ENCODE measurements around the gene TMEM52B.
A peak's percentile ranks its signal among the peaks of the same experiment; 100 is the strongest.
"Not testable (repeated sequence)": the region's sequence is repeated elsewhere in the genome, so short reads cannot be mapped to it uniquely, and the experiment has no call there.

Gene TMEM52B

GRCh38 chr12:10160617-10161385 is 18.0 kb upstream of the TMEM52B start:
- no peak for ATAC-seq
- Mint-ChIP-seq H3K9me3 (no peaks in the 10 kb centered on the region), H3K36me3 (no peaks in the 10 kb centered on the region), H3K4me3 (no peak overlapping the region), H3K27ac (no peak overlapping the region), H3K4me1 (no peaks in the 10 kb centered on the region)
- no peak for DNase-seq (ENCODE audit: low spot score in 2 of 2)

GRCh38 chr12:10163084-10163483 is 15.7 kb upstream of the TMEM52B start:
- no peaks in the 10 kb centered on the region for H3K9me3 Mint-ChIP-seq
- no peak for DNase-seq (ENCODE audit: low spot score in 2 of 2)
- no peaks in the 10 kb centered on the region for H3K36me3 Mint-ChIP-seq
- H3K4me1 Mint-ChIP-seq: no peaks in the 10 kb centered on the region
- H3K4me3 Mint-ChIP-seq: no peak overlapping the region
- no peak overlapping the region for H3K27ac Mint-ChIP-seq
- no peak for ATAC-seq

GRCh38 chr12:10165421-10165820 is 13.4 kb upstream of the TMEM52B start:
- Mint-ChIP-seq H3K9me3 (no peaks in the 10 kb centered on the region), H3K27ac (no peak overlapping the region), H3K4me3 (no peak overlapping the region), H3K36me3 (no peaks in the 10 kb centered on the region), H3K4me1 (no peaks in the 10 kb centered on the region)
- no peak for ATAC-seq
- no peak for DNase-seq (ENCODE audit: low spot score in 2 of 2)

GRCh38 chr12:10167599-10167998 is 11.2 kb upstream of the TMEM52B start:
- ATAC-seq (no peak), DNase-seq (ENCODE audit: low spot score in 2 of 2) (no peak)

DNA sequence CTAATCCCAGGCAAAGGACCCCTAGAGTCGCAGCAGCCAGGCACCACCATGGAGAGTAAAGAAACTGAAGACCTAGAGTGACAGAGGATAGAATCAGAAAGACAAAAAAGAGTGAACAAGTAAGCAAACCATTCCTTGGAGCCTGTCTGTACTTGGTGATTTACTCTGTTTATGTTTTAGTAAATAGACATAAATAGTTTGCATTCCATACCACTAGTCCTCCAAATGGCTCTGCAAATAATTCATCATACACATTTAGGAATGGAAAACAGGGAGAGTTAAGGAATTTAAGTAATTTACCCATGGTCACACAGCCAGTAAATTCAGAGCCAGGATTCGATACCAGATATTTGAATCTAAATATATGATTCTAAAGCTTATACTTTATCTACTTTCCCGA is 9.7 kb upstream of the TMEM52B start:
- Mint-ChIP-seq H3K4me3 (no peak overlapping the region), H3K9me3 (no peaks in the 10 kb centered on the region), H3K27ac (no peak overlapping the region), H3K4me1 (no peaks in the 10 kb centered on the region), H3K36me3 (no peaks in the 10 kb centered on the region)
- no peak for ATAC-seq
- DNase-seq (ENCODE audit: low spot score in 2 of 2): no peak

More at GRCh38 chr12:10167599-10167998, 11.2 kb upstream of the TMEM52B start:
- Mint-ChIP-seq H3K9me3 (no peaks in the 10 kb centered on the region), H3K4me3 (no peak overlapping the region), H3K36me3 (no peaks in the 10 kb centered on the region), H3K27ac (no peak overlapping the region), H3K4me1 (no peaks in the 10 kb centered on the region)

GRCh38 chr12:10170216-10170615 is 8.6 kb upstream of the TMEM52B start:
- Mint-ChIP-seq H3K4me3 (no peak overlapping the region), H3K27ac (no peak overlapping the region), H3K36me3 (no peaks in the 10 kb centered on the region), H3K4me1 (no peaks in the 10 kb centered on the region), H3K9me3 (no peaks in the 10 kb centered on the region)
- ATAC-seq (no peak), DNase-seq (ENCODE audit: low spot score in 2 of 2) (no peak)

DNA sequence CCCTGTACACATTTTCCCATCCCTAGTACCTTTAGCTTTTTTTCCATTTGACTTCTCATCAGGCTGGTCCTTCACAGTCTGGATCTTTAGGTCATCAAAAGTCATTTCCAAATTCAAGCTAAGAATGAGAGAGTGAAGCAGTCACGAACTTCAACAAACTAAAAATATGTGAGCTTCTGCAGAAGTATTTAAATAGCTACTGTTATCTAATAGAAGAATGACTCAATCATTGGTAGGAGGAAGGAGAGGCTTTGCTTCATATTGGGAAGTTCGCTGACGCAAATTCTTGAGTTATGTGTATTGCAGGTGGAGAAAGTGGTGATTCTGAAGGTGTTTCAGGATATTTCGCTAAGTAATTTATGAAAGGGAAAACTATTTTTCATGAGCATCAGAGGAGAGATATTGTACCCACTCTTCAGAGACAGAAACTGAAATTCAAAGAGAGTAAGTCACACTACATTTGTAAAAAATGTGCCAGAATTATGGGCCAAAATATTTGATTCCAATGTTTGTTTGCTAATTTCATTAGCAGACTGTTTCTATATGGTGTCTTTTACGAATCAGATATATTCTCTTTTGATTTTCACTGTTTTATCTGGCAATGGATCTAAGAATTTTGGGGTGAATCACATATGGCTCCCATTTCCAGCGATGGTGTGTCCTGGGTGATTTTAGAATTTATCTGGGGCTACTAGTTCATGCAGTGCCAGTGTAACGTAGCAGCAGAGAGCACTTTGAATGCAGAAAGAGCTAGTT is 6.7 kb upstream of the TMEM52B start, which contains the start of gene OLR1:
TSS of gene OLR1 (minus strand) at position 160 of the 756 bp plus-strand sequence. CDS start at position 105, 55 bp downstream.
- Mint-ChIP-seq H3K36me3 (no peaks in the 10 kb centered on the region), H3K27ac (no peak within 1 kb of the TSS), H3K4me3 (no peak within 1 kb of the TSS), H3K4me1 (no peaks in the 10 kb centered on the region), H3K9me3 (no peaks in the 10 kb centered on the region)
- DNase-seq (ENCODE audit: low spot score in 2 of 2): no peak
- no peak for ATAC-seq

DNA sequence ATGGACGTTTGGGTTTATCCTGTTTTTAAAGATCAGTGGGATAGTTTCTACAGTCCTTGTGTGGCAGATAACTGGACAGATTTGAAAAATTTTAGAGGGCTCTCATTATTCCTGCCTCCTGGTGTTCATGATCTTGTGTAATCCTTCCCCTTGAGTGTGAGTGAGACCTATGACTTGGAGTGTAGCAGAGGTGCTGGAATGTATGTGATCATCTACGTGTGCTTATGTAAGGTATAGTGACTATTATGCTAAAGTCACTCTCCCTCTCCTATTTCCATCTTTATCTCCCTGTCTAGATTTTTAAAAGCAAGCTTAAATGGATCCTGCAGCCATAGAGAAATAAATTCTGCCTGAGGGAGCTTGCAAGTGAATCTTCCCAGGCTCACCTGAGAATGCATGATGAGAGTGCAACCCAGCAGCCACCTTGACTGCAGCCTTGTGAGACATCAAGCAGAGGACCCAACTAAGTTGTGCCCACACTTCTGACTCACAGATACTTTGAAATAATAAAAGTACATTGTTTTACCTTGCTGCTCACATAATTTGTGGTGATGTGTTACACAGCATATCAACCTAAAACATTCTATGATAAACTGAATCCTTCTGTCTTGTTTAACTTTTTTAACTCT is 3.7 kb upstream of the TMEM52B start:
- Mint-ChIP-seq H3K27ac (no peak overlapping the region), H3K4me3 (no peak overlapping the region), H3K9me3 (no peaks in the 10 kb centered on the region), H3K4me1 (no peaks in the 10 kb centered on the region), H3K36me3 (no peaks in the 10 kb centered on the region)
- no peak for DNase-seq (ENCODE audit: low spot score in 2 of 2)
- no peak for ATAC-seq

DNA sequence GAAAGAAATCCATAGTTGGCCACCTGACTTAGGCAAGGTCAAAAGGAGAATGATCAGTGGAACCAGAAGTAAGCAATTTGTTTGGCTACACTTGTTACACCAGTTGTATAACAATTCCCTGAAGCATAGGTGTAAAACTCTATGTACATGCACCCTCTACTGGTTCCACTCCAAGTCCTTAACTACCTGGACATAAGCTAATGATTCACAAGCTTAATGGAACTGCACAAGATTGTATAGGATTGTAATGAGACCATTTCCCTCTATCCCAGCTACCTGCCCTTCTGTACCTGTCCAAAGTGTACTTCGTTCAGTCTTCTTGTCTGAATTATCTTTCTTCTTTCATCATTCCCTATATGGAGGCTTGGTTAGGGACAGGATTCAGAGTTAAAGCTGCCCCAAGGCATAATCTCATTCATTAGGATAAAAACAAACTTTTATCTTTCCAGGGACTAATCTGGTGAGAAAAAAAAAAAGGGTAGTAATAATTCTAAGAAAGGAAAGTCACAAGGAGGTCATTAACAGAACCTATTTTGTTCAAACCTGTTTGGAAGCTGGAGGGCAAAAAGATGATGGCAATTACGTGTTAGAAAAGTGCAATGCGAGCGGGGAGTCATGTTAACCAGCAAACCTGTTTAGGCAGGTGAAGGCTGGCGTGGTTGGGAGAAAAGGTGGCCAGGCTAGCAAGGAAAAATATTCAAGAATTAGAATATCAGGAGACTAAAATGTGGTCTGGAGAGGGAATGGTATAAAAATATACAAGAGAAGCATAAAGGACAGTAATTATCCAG is 2.8 kb upstream of the TMEM52B start:
- Mint-ChIP-seq H3K36me3 (no peaks in the 10 kb centered on the region), H3K9me3 (no peaks in the 10 kb centered on the region), H3K4me3 (no peak overlapping the region), H3K27ac (no peak overlapping the region), H3K4me1 (no peaks in the 10 kb centered on the region)
- no peak for ATAC-seq
- no peak for DNase-seq (ENCODE audit: low spot score in 2 of 2)

DNA sequence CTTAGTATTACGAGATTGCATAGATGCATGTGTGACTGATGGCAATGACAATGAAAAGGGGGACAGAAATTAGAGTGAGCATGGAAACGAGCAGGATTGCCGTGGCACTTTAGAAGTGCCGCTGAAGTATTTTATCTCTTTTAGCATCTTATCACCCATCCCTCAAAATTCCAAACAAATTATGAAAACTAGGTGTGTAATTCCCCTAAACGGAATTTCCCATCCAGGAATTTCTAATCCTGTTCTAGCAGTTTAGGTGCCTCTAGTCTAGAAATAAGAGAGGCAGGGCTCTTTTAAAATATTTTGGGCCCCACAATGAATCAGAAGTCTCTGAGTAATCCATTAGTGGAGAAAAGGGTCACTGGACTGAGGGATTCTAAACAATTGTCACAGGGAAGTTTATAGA is 947 bp downstream of the TMEM52B start:
- H3K27ac Mint-ChIP-seq: no peak overlapping the region
- no peaks in the 10 kb centered on the region for H3K9me3 Mint-ChIP-seq
- no peaks in the 10 kb centered on the region for H3K36me3 Mint-ChIP-seq
- no peak for ATAC-seq
- no peak overlapping the region for H3K4me3 Mint-ChIP-seq
- no peak for DNase-seq (ENCODE audit: low spot score in 2 of 2)
- peaks cover 4% of the 10 kb centered on the region for H3K4me1 Mint-ChIP-seq

DNA sequence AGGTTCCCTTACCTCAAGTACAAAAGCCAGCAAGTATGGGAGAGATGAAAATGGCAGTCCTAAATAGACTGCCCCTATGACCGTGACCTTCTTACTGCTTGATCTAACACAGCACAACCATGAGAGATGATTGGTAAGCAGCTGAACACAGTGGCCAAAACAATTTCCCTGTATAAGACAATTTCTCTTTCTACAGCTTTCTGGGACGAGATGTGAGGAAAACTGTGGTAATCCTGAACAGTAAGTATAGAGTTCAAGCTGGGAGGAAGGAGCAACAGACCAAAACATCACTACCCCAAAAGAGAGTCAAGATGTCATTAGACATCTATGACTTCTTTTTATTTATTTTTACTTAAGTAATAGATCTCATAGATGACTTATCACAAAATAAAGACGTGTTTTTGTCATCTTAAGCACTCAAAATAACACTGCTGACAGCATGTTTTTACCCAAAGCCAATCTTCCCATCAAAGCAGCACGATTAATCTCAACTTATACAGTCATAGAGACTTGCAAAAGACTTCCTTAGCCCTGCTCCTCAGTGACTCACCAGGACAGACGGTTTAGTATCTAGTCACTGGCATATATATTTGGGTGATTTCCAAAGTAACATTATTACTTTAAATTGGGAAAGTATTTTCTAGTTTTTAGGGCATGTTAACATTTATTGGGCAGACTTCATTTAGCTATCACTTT is 3.7 kb downstream of the TMEM52B start:
- DNase-seq (ENCODE audit: low spot score in 2 of 2) (no peak), ATAC-seq (peak; percentile 78)
- H3K36me3 Mint-ChIP-seq: no peaks in the 10 kb centered on the region
- H3K4me3 Mint-ChIP-seq: no peak overlapping the region
- peaks cover 4% of the 10 kb centered on the region for H3K4me1 Mint-ChIP-seq
- no peak overlapping the region for H3K27ac Mint-ChIP-seq
- H3K9me3 Mint-ChIP-seq: no peaks in the 10 kb centered on the region

GRCh38 chr12:10184261-10184843 is 5.5 kb downstream of the TMEM52B start:
- no peak overlapping the region for H3K4me3 Mint-ChIP-seq
- no peaks in the 10 kb centered on the region for H3K36me3 Mint-ChIP-seq
- no peak for DNase-seq (ENCODE audit: low spot score in 2 of 2)
- H3K4me1 Mint-ChIP-seq: peaks cover 4% of the 10 kb centered on the region
- no peak overlapping the region for H3K27ac Mint-ChIP-seq
- no peak for ATAC-seq
- H3K9me3 Mint-ChIP-seq: no peaks in the 10 kb centered on the region

- DNase-seq (ENCODE audit: low spot score in 2 of 2) (no peak), ATAC-seq (no peak)
- H3K4me3 Mint-ChIP-seq: no peak overlapping the region
- H3K36me3 Mint-ChIP-seq: no peaks in the 10 kb centered on the region
- H3K27ac Mint-ChIP-seq: no peak overlapping the region
- H3K9me3 Mint-ChIP-seq: no peaks in the 10 kb centered on the region
- peaks cover 11% of the 10 kb centered on the region for H3K4me1 Mint-ChIP-seq
These were observed 7.5 kb downstream of the TMEM52B start for GRCh38 chr12:10186299-10186698.

- ATAC-seq; DNase-seq (ENCODE audit: low spot score in 2 of 2); H3K27ac Mint-ChIP-seq; H3K4me3 Mint-ChIP-seq; H3K36me3 Mint-ChIP-seq; H3K9me3 Mint-ChIP-seq: not testable (repeated sequence)
- H3K4me1 Mint-ChIP-seq: peaks cover 11% of the 10 kb centered on the region
These were observed 8.1 kb downstream of the TMEM52B start for GRCh38 chr12:10186958-10187357.

All from stimulated activated effector memory CD8-positive, alpha-beta T cell treated with anti-CD3 and anti-CD28 coated beads, Interleukin-12 subunit alpha, Interleukin-12 subunit beta, amount 100 ng/mL, for 72 hours (primary cell).